HG03060 (cell line): ENCODE results near the gene SSX2IP.
"Not testable (repeated sequence)": the region's sequence is repeated elsewhere in the genome, so short reads cannot be mapped to it uniquely, and the experiment has no call there.

Experiments used
- ATAC-seq: cut with Tn5 transposase; IDR thresholded peaks from one replicate; pipeline ENCODE4 v1.9.1; 2021; ENCODE audit warnings: low read depth, moderate number of reproducible peaks; ENCODE audit not compliant: unreplicated experiment

The SSX2IP gene

GRCh38 chr1:84677415-84678099 lies 12.7 kb downstream of the SSX2IP start:
- no peak for ATAC-seq

DNA sequence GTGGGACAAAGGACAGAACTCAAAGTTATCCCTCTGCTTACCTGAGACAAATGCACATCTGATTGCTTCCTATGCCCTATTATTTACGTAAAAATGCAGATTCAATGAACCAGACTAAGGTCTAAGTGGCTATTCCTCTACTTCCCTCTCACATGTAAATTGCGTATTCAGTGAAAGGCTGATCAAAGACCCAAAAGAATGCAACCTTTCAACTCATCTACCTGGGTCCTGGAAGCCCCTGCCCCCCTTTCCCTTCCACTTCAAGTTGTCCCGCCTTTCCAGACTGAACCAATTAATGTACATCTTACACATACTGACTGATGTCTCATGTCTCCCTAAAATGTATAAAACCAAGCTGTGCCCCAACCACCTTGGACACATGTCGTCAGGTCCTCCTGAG lies 14.6 kb downstream of the SSX2IP start:
- ATAC-seq, result no peak

GRCh38 chr1:84675106-84675505 lies 15.2 kb downstream of the SSX2IP start:
- no peak for ATAC-seq

GRCh38 chr1:84674705-84675104 lies 15.6 kb downstream of the SSX2IP start:
- no peak for ATAC-seq

GRCh38 chr1:84674021-84674420 lies 16.2 kb downstream of the SSX2IP start:
- ATAC-seq, result no peak

GRCh38 chr1:84672080-84672854 lies 18.0 kb downstream of the SSX2IP start:
- no peak for ATAC-seq

DNA sequence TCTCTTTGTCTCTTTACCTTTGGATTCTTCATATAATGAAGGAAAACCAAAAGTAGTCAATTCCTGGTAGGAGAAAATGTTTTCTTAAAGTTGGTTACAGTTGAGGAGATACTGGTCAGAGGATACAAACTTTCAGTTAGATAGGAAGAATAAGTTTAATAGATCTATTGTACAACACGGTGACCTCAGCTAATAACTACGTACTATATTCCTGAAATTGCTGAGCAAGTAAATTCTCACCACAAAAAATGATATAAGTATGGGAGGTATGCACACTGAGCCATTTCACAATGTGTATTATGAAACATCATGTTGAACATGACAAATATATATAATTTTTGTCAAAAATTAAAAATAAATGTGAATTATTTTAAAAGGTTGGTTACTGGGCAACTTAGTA lies 20.4 kb downstream of the SSX2IP start:
- ATAC-seq, result no peak

GRCh38 chr1:84668185-84668584 lies 22.1 kb downstream of the SSX2IP start:
- ATAC-seq, result no peak

DNA sequence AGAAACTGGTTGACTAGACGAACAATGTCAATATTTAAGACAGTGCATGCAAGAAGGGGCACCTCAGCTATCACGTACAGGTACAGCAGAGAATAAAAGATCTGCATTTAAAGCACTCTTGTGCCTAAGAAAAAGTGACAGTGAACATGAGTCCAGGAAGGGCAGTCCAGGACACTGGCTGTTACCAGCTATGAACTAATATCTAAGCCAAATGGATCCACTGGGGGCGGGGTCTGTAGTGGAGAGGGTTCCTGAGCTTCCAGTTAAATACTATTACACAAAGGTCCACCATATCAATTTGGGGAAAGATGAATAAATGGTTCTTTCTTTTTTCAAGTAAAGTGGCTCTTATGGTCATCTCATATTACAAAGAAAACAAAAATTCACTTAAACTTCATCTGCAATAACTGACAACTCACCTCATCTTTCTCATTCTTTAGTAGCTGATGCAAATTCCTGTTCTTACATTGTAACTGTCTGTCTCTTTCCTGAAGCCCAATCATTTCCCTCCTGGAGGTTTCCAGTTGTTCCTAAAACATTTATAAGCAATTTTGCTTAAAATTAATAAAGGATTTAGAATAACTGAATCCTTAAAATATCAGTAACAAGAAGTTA lies 24.5 kb downstream of the SSX2IP start:
- no peak for ATAC-seq

- no peak for ATAC-seq
These were observed 37.1 kb downstream of the SSX2IP start for GRCh38 chr1:84653130-84653677.

- ATAC-seq, result no peak
These were observed 45.8 kb downstream of the SSX2IP start for GRCh38 chr1:84644472-84644871.

DNA sequence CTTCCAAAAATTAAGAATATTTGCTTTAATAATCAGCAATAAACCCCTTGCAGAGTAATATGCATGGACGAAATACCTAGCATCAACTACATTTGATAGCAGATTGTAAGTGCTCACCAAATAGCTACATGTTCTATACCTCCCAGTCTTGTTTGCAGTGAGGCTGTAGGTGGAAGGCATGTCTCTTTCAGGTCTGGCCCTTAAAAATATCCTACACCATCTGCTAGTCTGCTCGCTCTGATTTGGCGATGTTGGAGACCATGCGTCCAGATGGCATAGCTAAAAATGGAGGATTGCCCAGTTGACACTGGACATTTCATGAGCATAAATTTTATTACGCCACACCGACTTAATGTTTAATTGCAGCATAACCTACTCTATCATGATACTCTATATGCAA lies 47.1 kb downstream of the SSX2IP start:
- ATAC-seq, result no peak

DNA sequence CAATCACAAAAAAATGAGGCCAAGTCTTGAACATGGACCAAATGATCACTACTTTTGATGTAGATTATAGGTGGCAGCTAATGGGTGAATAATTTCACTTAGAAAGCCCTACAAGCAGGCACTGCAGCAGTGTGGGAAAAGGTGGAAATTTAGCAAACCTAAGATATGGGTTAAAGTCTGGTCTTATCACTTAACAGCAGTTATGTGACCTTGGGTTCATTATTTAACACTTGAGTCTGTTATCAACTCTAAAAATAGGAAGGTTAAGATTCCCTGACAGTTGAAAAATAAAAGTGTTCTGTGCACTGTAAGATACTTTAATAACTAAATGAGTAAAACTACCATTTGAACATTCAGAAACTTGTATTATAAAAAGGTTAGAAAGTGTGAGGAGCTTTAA lies 47.5 kb downstream of the SSX2IP start:
- ATAC-seq, result no peak

DNA sequence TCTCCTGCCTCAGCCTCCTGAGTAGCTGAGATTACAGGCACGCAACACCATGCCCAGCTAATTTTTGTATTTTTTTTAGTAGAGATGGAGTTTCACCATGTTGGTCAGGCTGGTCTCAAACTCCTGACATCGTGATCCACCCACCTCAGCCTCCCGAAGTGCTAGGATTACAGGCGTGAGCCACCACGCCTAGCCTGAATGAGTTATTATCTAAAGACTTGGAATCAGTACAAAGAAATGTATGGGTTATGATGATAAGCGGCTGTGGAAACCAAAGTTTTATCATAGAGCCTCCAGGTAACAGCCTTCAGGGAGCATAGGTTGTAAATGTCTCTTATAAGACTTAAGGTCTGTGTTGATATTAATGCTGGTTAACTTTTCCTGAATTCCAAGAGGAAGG lies 50.5 kb downstream of the SSX2IP start:
- ATAC-seq, result not testable (repeated sequence)

GRCh38 chr1:84635429-84635828 lies 54.8 kb downstream of the SSX2IP start:
- no peak for ATAC-seq

DNA sequence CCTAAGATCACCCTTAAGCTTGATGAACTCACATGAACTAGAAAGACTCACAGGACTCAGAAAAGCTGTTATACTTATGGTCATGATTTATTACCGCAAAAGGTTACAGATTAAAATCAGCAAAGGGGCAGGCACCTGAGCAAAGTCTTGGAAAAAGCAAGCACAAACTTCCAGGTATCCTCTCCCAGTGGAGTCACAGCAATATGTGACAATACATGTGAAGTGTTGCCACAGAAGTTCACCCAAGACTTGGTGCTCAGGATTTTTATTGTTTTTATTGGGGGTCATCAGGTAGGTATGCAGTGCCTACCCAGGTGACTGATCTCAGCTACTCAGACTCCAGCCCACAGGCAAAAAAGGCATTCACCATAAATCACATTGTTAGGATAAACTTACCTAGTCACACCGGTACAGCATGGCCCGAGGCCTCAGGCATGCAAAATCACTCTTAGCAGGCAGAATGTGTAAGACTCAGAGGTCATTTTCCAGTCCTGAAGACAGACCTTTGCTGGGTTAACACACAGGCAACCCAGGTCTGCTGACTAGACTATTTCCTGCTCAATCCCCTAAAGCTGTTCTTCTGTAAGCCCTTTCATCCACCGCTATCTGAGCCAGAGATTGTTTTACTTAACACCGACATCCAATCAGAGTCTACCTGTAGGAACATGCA lies 55.6 kb downstream of the SSX2IP start:
- ATAC-seq, result no peak

DNA sequence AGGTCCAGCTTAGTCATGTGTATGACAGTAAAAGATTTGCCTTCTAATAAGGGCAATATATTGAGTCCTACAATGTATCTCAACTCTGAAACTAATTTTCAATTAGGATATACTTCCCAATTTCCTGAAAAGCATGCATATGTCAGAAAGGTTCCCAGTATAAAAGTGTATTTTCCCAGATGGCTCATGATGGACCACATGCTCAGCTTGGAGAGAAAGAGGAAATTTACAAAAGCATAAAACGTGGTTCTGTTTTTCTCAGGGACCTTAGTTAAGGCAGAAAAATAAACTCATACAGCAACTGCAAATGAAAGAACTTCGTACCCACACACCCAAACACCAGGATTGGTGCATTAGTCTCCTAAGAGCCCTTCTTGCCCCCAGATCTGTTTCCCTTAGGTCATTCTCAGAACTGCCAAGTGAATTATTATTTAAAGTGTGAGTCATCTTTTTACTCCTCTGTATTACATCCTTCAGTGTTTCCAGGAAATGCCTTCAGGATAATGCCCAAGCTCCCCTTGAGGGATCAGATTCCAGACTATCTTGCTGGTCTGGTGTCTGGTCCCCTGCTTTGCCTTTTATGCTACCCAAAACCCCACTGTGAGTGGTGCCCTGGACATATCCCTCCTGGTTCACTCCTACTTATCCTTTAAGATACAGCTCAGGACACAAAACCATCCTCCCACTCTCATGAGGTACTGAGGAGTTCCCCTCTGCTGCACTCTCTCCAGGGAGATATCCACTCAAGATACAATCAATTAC lies 57.4 kb downstream of the SSX2IP start:
- ATAC-seq, result no peak

GRCh38 chr1:84632137-84632536 lies 58.1 kb downstream of the SSX2IP start:
- ATAC-seq, result no peak

GRCh38 chr1:84624876-84625275 lies 65.4 kb downstream of the SSX2IP start:
- ATAC-seq, result no peak

GRCh38 chr1:84621553-84621952 lies 68.7 kb downstream of the SSX2IP start:
- ATAC-seq, result no peak
